SK-N-MC (cell line): ENCODE data around the gene ZMYM3.

Experiments
- DNase-seq: peaks from one replicate; pipeline ENCODE4 v3.0.0-alpha.2; 2011; ENCODE audit warnings: low read depth, low spot score
- H3K27ac ChIP-seq: fragments of 200-600 bp; sonication (generic); 2 replicates; pipeline ENCODE4 v1.5.1; 2016; ENCODE audit warnings: mixed run types
- H3K36me3 ChIP-seq: fragments of 200-600 bp; sonication (generic); 2 replicates; pipeline ENCODE4 v1.6.1; 2017; ENCODE audit warnings: antibody characterized with exemption, low read length, mixed read lengths; ENCODE audit not compliant: insufficient read depth
- H3K4me3 ChIP-seq: fragments of 200-600 bp; sonication (generic); 2 replicates; pipeline ENCODE4 v1.5.1; 2016
- H3K9ac ChIP-seq: fragments of 200-600 bp; sonication (generic); 2 replicates; pipeline ENCODE4 v1.8.0; 2017; ENCODE audit warnings: mixed run types, mixed read lengths; ENCODE audit not compliant: insufficient read length
- H3K9me3 ChIP-seq: fragments of 200-600 bp; sonication (generic); 2 replicates; pipeline ENCODE4 v1.6.1; 2017; ENCODE audit warnings: low read depth, mild to moderate bottlenecking, antibody characterized with exemption, low read length, moderate library complexity, mixed read lengths
- EZH2 ChIP-seq: fragments of 200-600 bp; sonication (generic); IDR thresholded peaks from one replicate; pipeline ENCODE4 v1.6.1; 2017; ENCODE audit warnings: antibody characterized with exemption
- FOXP2 ChIP-seq: optimal IDR thresholded peaks from 2 replicates; pipeline ENCODE3; 2011; ENCODE audit warnings: mild to moderate bottlenecking, moderate library complexity; ENCODE audit not compliant: insufficient read depth; ENCODE audit errors: extremely low read length, control extremely low read depth
- POLR2AphosphoS5 ChIP-seq: IDR thresholded peaks from 2 replicates; pipeline ENCODE4 v1.6.1; 2012; ENCODE audit warnings: mild to moderate bottlenecking, low read depth, low read length, borderline replicate concordance

ZMYM3 gene

DNA sequence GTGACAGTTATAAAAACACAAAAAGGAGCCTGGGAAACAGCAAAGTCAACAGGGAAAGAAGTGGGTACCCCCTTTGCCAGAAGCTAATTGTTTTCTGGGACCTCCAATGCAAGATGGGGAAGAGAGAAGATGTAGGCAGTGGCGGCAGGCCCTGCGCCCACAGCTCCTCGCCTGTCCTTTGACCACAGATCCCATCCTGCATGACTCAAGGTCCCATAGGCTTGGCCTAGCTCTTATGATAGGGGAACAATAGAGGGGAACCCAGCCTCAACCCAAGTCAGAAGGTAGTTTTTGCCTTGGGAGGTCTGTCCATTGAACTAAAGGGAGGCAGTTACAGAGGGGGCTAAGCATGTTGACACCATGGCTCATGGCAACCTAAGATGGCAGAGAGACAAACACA lies 14.2 kb downstream of the ZMYM3 start:
- H3K4me3 ChIP-seq = no peak overlapping the region
- TF ChIP-seq EZH2 (no peak), FOXP2 (no peak), POLR2AphosphoS5 (no peak)
- no peak overlapping the region for H3K9ac ChIP-seq
- H3K27ac ChIP-seq = no peak overlapping the region
- DNase-seq = no peak
- H3K36me3 ChIP-seq = peaks cover 44% of the 10 kb centered on the region; the same call in 1 of the 2 replicates
- no peaks in the 10 kb centered on the region for H3K9me3 ChIP-seq

DNA sequence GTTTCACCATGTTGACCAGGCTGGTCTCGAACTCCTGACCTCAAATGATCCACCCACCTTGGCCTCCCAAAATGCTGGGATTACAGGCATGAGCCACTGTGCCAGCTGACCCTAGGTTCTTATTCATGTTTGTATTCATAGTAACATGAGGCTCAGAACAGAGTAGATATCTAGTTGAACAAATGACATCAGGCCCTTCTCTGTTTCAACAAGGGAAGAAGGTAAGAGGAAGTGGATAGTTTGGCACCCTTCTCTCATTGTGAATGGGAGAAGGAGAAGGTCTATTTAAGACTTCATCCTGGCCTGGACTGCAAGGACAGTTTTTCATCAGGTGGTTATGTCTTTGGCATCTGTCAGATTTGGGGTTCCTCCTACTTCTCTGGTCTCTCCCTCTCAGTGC lies 17.1 kb downstream of the ZMYM3 start:
- TF ChIP-seq FOXP2 (no peak), POLR2AphosphoS5 (no peak), EZH2 (no peak)
- peaks cover 18% of the 10 kb centered on the region; the same call in 1 of the 2 replicates for H3K36me3 ChIP-seq

DNA sequence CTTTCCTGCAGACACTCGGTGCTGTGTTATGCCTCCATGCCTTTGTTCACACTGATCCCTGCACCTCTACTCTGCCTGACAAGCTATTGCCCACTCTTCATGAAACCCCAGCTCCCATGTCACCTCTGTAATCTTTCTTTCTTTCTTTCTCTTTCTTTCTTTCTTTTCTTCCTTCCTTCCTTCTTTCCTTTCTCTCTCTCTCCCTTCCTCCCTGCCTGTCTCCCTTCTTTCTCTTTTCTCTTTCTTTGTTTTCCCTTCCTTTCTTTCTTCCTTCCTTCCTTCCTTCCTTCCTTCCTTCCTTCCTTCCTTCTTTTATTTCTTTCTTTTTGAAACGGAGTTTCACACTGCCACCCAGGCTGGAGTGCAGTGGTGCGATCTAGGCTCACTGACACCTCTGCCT lies 18.5 kb downstream of the ZMYM3 start:
- TF ChIP-seq EZH2 = no peak
- TF ChIP-seq POLR2AphosphoS5 = no peak
- no peak for TF ChIP-seq FOXP2
- Histone ChIP-seq H3K36me3 (peaks cover 5% of the 10 kb centered on the region; the same call in 1 of the 2 replicates), H3K9me3 (no peaks in the 10 kb centered on the region), H3K9ac (no peak overlapping the region), H3K27ac (no peak overlapping the region), H3K4me3 (no peak overlapping the region)
- no peak for DNase-seq

More for the DNA sequence above, 17.1 kb downstream of the ZMYM3 start:
- Histone ChIP-seq H3K4me3 (no peak overlapping the region), H3K9ac (no peak overlapping the region), H3K9me3 (no peaks in the 10 kb centered on the region), H3K27ac (no peak overlapping the region)
- no peak for DNase-seq

- Histone ChIP-seq H3K36me3 (no peaks in the 10 kb centered on the region), H3K27ac (no peak overlapping the region), H3K9ac (no peak overlapping the region), H3K9me3 (no peaks in the 10 kb centered on the region), H3K4me3 (no peak overlapping the region)
- no peak for DNase-seq
- TF ChIP-seq POLR2AphosphoS5 = no peak
- TF ChIP-seq EZH2 = no peak
- no peak for TF ChIP-seq FOXP2
Measured at GRCh38 chrX:71228063-71228642, 25.8 kb downstream of the ZMYM3 start.

- Histone ChIP-seq H3K4me3 (no peak overlapping the region), H3K27ac (no peak overlapping the region), H3K9ac (no peak overlapping the region), H3K9me3 (no peaks in the 10 kb centered on the region), H3K36me3 (no peaks in the 10 kb centered on the region)
- no peak for TF ChIP-seq POLR2AphosphoS5
- no peak for DNase-seq
Measured at GRCh38 chrX:71227370-71228062, 26.4 kb downstream of the ZMYM3 start.

GRCh38 chrX:71225676-71226075 lies 28.3 kb downstream of the ZMYM3 start:
- DNase-seq = peak; percentile 32
- H3K9ac ChIP-seq = no peak overlapping the region
- no peaks in the 10 kb centered on the region for H3K9me3 ChIP-seq
- no peaks in the 10 kb centered on the region for H3K36me3 ChIP-seq
- TF ChIP-seq EZH2 (no peak), FOXP2 (no peak), POLR2AphosphoS5 (no peak)
- H3K27ac ChIP-seq = no peak overlapping the region
- H3K4me3 ChIP-seq = no peak overlapping the region

DNA sequence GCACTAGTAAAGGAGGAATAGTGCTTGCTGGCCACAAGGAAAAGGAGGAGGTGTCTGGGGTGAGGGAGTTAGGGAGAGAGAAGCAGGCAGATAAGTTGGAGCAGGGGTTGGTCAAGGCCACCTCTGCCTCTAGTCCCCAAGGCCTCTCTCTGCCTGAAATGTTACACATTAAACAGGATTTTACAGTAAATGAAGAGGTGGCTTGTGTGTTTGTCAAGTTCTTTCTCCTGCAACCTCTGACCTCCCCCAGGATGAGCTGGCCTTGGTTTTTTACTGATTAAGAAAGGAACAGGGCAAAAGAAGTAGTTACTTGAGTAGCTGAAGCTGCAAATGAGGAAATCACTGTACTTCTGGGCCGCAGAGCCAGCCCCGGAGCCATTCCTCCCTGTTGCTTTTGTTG lies 28.9 kb downstream of the ZMYM3 start:
- TF ChIP-seq EZH2 (no peak), POLR2AphosphoS5 (no peak), FOXP2 (no peak)
- Histone ChIP-seq H3K9me3 (no peaks in the 10 kb centered on the region), H3K4me3 (no peak overlapping the region), H3K36me3 (no peaks in the 10 kb centered on the region), H3K9ac (no peak overlapping the region), H3K27ac (no peak overlapping the region)
- no peak for DNase-seq

- Histone ChIP-seq H3K27ac (no peak overlapping the region), H3K36me3 (no peaks in the 10 kb centered on the region), H3K9ac (no peak overlapping the region), H3K4me3 (no peak overlapping the region), H3K9me3 (no peaks in the 10 kb centered on the region)
- DNase-seq = no peak
- no peak for TF ChIP-seq FOXP2
- TF ChIP-seq EZH2 = no peak
- TF ChIP-seq POLR2AphosphoS5 = no peak
Measured at GRCh38 chrX:71224098-71224708, 29.7 kb downstream of the ZMYM3 start.

DNA sequence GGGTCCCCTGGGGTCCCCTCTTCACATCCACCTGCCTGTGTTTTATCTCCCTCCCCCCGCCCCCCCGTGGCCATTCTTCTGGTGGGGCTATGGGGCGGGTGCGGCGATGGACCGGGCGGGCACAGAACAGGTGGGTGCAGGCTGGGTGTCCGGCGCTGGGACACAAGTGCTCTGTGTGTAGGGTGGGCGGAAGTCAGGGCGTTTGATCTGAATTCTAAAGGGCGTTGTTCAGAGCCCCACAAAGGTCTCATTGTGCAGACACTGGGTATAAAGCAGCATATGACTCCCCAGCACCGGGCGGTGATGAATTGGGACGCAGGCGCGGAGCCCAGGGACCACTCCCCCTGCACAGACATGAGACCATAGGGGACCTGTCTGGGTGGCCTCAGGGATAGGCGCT lies 31.0 kb downstream of the ZMYM3 start, which contains the start of gene GJB1:
TSS of gene GJB1 (plus strand) at position 296 of the 400 bp plus-strand sequence. CDS start 484 bp downstream, outside the sequence.
- no peak within 1 kb of the TSS for H3K27ac ChIP-seq
- DNase-seq = no peak
- no peaks in the 10 kb centered on the region for H3K9me3 ChIP-seq
- no peaks in the 10 kb centered on the region for H3K36me3 ChIP-seq
- H3K9ac ChIP-seq = no peak within 1 kb of the TSS
- H3K4me3 ChIP-seq = no peak within 1 kb of the TSS
- no peak for TF ChIP-seq POLR2AphosphoS5
- TF ChIP-seq FOXP2 = no peak
- TF ChIP-seq EZH2 = no peak
